ENCODE results near the gene GPR148.

- TF ChIP-seq EP300 (conservative IDR thresholded peaks at IDR 0.05; ENCODE audit: poor library complexity, severe bottlenecking) (no peak), POLR2AphosphoS5 (IDR thresholded peaks at IDR 0.05) (no peak), REST (IDR thresholded peaks at IDR 0.05; ENCODE audit: borderline replicate concordance) (no peak), EZH2 (IDR thresholded peaks at IDR 0.05; ENCODE audit: borderline replicate concordance, insufficient read depth, low read length, poor library complexity, severe bottlenecking) (no peak), MXI1 (conservative IDR thresholded peaks at IDR 0.05; ENCODE audit: poor library complexity, severe bottlenecking) (no peak), SMC3 (conservative IDR thresholded peaks at IDR 0.05; ENCODE audit: poor library complexity) (no peak), RAD21 (conservative IDR thresholded peaks at IDR 0.05) (no peak), TAF1 (IDR thresholded peaks at IDR 0.05; ENCODE audit: low read depth) (no peak)
- TF ChIP-seq, protein P1, sequence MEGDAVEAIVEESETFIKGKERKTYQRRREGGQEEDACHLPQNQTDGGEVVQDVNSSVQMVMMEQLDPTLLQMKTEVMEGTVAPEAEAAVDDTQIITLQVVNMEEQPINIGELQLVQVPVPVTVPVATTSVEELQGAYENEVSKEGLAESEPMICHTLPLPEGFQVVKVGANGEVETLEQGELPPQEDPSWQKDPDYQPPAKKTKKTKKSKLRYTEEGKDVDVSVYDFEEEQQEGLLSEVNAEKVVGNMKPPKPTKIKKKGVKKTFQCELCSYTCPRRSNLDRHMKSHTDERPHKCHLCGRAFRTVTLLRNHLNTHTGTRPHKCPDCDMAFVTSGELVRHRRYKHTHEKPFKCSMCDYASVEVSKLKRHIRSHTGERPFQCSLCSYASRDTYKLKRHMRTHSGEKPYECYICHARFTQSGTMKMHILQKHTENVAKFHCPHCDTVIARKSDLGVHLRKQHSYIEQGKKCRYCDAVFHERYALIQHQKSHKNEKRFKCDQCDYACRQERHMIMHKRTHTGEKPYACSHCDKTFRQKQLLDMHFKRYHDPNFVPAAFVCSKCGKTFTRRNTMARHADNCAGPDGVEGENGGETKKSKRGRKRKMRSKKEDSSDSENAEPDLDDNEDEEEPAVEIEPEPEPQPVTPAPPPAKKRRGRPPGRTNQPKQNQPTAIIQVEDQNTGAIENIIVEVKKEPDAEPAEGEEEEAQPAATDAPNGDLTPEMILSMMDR (IDR thresholded peaks at IDR 0.05; ENCODE audit: poor library complexity, severe bottlenecking): no peak
These were observed 35.9 kb downstream of the GPR148 start for GRCh38 chr2:130764821-130765115.
